GM18508 (cell line): Measurements from ENCODE around the gene MYO3B.
"Not testable (repeated sequence)": the region's sequence is repeated elsewhere in the genome, so short reads cannot be mapped to it uniquely, and the experiment has no call there.

ENCODE experiments used
- ATAC-seq: cut with Tn5 transposase; IDR thresholded peaks from one replicate; pipeline ENCODE4 v1.9.1; 2021; ENCODE audit warnings: moderate number of reproducible peaks; ENCODE audit not compliant: insufficient read depth, unreplicated experiment

MYO3B gene

GRCh38 chr2:170324640-170325046 lies 146.7 kb downstream of the MYO3B start:
- no peak for ATAC-seq

- no peak for ATAC-seq
Observed at GRCh38 chr2:170330881-170331280, 152.9 kb downstream of the MYO3B start.

- ATAC-seq: no peak
Observed at GRCh38 chr2:170332676-170333402, 154.9 kb downstream of the MYO3B start.

DNA sequence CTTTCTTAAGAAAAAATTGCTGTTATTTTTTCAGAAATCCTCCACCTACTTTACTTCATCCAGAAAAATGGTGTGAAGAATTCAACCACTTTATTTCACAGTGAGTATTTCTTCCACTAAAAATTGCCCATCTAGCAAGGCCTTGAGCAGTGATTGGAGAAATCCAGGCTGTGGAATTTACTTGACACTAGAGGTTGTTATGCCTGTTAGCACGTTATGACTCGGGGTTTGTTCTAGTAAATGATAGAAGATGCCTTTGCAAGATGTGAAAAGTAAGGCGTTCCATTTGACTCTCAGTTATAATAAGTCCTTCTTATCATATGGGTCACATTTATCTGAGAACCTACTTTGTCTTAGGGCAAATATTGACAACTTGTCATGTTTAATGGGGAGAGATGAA lies 157.4 kb downstream of the MYO3B start:
- no peak for ATAC-seq

DNA sequence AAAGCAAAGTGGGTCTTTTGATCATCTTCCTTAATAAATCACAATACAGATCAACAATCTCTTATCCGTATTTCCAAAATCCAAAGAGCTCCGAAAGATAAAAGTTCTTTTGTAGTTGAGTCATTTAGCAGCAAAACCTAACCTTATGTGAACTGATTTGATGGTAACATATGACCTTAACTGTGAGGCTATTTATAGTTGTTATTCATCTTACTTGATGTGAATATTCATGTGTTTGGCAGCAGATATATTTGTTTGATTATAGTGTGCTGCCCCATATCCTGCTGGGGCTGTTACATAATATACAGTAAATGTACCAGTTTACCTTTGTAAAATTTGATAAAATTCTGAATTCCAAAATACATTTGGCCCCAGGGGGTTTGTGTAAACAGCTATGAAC lies 158.5 kb downstream of the MYO3B start:
- ATAC-seq: no peak

DNA sequence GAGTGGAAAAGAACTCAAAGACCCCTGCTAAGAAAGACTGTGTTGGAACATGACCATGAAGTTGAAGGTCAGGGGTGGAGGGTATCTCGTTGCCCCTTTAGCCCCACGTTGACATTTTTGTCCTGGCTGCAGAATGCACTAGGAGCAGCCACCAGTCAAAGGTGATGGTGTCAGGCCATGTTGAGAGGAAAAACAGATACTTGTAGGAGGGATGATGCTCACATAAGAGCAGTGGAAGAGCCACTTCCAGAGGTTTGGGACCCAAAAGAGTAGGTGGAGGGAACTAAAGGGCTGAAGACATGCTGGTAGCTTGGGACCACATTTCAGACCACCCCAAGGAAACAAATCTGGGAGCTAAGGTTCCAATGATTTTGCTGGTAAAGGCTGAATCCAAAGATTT lies 159.0 kb downstream of the MYO3B start:
- no peak for ATAC-seq

- ATAC-seq: no peak
Observed at GRCh38 chr2:170339322-170339721, 161.4 kb downstream of the MYO3B start.

- ATAC-seq: no peak
Observed at GRCh38 chr2:170339750-170340692, 162.1 kb downstream of the MYO3B start.

DNA sequence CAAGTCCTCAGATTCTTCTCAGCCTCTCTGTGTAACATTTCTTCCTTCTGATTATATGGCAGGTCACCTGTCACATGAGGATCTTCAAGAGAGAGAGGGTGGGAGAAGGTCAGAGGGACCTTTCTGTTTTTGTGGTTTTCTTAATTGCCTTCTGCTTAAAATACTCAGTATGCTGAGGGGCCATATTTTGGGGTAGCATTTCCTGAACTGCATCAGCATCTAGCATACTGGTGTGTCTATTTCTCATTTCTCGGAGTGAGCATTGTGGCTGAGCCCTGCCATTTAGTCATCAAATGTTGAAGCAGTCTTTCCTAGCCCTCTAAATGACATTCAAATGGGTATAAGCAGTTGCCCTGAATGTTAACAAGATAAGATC lies 162.7 kb downstream of the MYO3B start:
- ATAC-seq: no peak

- ATAC-seq: no peak
Observed at GRCh38 chr2:170341684-170342623, 164.0 kb downstream of the MYO3B start.

- no peak for ATAC-seq
Observed at GRCh38 chr2:170344663-170345346, 166.9 kb downstream of the MYO3B start.

- no peak for ATAC-seq
Observed at GRCh38 chr2:170345607-170346006, 167.7 kb downstream of the MYO3B start.

- not testable (repeated sequence) for ATAC-seq
Observed at GRCh38 chr2:170349269-170349668, 171.3 kb downstream of the MYO3B start.

GRCh38 chr2:170350929-170351826 lies 173.2 kb downstream of the MYO3B start:
- ATAC-seq: no peak

- ATAC-seq: no peak
Observed at GRCh38 chr2:170353723-170354122, 175.8 kb downstream of the MYO3B start.

GRCh38 chr2:170354388-170354787 lies 176.4 kb downstream of the MYO3B start:
- ATAC-seq: no peak

DNA sequence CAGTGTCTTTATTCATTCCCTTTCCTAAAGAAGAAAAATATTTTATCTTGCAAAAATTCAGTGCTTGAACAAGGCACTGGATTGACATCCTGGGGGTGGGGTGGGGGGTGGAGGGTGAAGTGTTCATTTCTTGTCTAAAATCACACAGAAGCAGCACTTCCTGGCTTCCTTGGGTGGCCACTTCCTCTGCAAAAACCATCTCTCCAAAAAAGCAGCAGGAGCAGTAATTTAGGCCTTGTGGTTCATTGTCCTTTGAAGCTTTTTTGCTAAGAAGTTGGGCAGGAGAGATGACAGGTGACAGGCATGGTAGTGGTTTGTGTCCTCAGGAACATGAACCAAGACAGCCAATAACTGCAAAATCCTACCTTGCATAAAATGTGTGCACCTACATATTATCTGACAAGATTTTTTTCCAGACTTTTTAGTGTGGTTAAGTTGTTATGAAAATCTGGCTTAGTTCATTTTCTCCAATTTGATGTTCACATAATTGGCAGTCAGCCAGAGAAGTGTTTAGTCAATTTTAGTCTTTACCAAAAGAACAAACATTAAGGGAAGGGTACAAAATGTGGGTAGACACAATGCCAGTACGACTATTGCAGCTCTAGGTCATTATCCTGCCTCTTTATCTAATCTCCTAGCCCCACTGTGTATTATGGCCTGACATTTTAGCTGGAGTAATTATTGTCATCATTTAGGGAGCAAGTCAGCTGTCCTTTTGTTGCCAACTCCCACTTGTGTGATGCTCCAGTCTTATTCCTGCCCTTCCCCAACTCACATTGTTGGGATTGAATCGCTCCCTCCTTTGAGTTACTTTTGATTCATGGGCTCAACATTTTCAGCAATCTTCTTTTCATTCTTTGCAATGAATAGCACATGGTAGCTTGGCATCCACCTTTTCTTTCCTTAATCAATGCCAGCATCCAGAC lies 177.2 kb downstream of the MYO3B start:
- no peak for ATAC-seq

- ATAC-seq: no peak
Observed at GRCh38 chr2:170359466-170359865, 181.5 kb downstream of the MYO3B start.
